ENCODE data around the gene CPNE9.

CPNE9 gene

GRCh38 chr3:9716801-9717555, 13.3 kb downstream of the CPNE9 start:
- no peak for DNase-seq (ENCODE audit: low spot score)

GRCh38 chr3:9717563-9717962, 13.9 kb downstream of the CPNE9 start:
- DNase-seq (ENCODE audit: low spot score), result no peak

- DNase-seq (ENCODE audit: low spot score), result no peak
These were observed 14.5 kb downstream of the CPNE9 start for GRCh38 chr3:9718118-9718517.

- DNase-seq (ENCODE audit: low spot score), result no peak
These were observed 17.5 kb downstream of the CPNE9 start for GRCh38 chr3:9721015-9721699.

GRCh38 chr3:9721700-9722060, 18.0 kb downstream of the CPNE9 start:
- DNase-seq (ENCODE audit: low spot score), result no peak

- no peak for DNase-seq (ENCODE audit: low spot score)
These were observed 22.3 kb downstream of the CPNE9 start for GRCh38 chr3:9725775-9726515.

GRCh38 chr3:9727041-9727595, 23.5 kb downstream of the CPNE9 start:
- no peak for DNase-seq (ENCODE audit: low spot score)

GRCh38 chr3:9727743-9728142, 24.1 kb downstream of the CPNE9 start:
- no peak for DNase-seq (ENCODE audit: low spot score)

GRCh38 chr3:9729419-9729818, 25.8 kb downstream of the CPNE9 start:
- DNase-seq (ENCODE audit: low spot score), result no peak

- peak; percentile 26 for DNase-seq (ENCODE audit: low spot score)
These were observed 27.1 kb downstream of the CPNE9 start for GRCh38 chr3:9730657-9731205.

GRCh38 chr3:9731206-9732079, 27.8 kb downstream of the CPNE9 start, which contains the start of gene BRPF1:
Gene BRPF1 (plus strand): TSS chr3:9731735. CDS start chr3:9734141, 2,406 bp downstream.
- peak; percentile 99 for DNase-seq (ENCODE audit: low spot score)

GRCh38 chr3:9732080-9732739, 28.6 kb downstream of the CPNE9 start:
- DNase-seq (ENCODE audit: low spot score), result no peak

GRCh38 chr3:9732740-9733115, 29.1 kb downstream of the CPNE9 start:
- no peak for DNase-seq (ENCODE audit: low spot score)

- DNase-seq (ENCODE audit: low spot score), result no peak
These were observed 33.2 kb downstream of the CPNE9 start for GRCh38 chr3:9736831-9737230.

- no peak for DNase-seq (ENCODE audit: low spot score)
These were observed 35.5 kb downstream of the CPNE9 start for GRCh38 chr3:9739181-9739580.

GRCh38 chr3:9742560-9742959, 38.9 kb downstream of the CPNE9 start:
- no peak for DNase-seq (ENCODE audit: low spot score)

- no peak for DNase-seq (ENCODE audit: low spot score)
These were observed 39.9 kb downstream of the CPNE9 start for GRCh38 chr3:9743548-9743947.

- DNase-seq (ENCODE audit: low spot score), result no peak
These were observed 40.5 kb downstream of the CPNE9 start for GRCh38 chr3:9744162-9744561.

GRCh38 chr3:9745521-9745920, 41.9 kb downstream of the CPNE9 start:
- DNase-seq (ENCODE audit: low spot score), result no peak

GRCh38 chr3:9746330-9746729, 42.7 kb downstream of the CPNE9 start:
- no peak for DNase-seq (ENCODE audit: low spot score)

- no peak for DNase-seq (ENCODE audit: low spot score)
These were observed 43.6 kb downstream of the CPNE9 start for GRCh38 chr3:9747267-9747666.
